PFSK-1 (cell line): ENCODE measurements around the gene ITK.

ENCODE experiments used
- FOXP2 ChIP-seq: optimal IDR thresholded peaks from 2 replicates; pipeline ENCODE3; 2011; ENCODE audit warnings: borderline replicate concordance, control low read depth, inconsistent platforms; ENCODE audit not compliant: insufficient read depth; ENCODE audit errors: extremely low read length, extremely low read depth
- POLR2AphosphoS5 ChIP-seq: IDR thresholded peaks from 2 replicates; pipeline ENCODE4 v1.6.1; 2012; ENCODE audit warnings: low read depth, mild to moderate bottlenecking, control low read depth, low read length, moderate library complexity
- REST ChIP-seq, 2 experiments: IDR thresholded peaks; 2 replicates each; pipeline versions ENCODE4 v1.6.1 to v1.8.0; 2011 to 2012; ENCODE audit warnings: low read depth in 2 of 2, low read length in 2 of 2, control low read depth in 1 of 2, inconsistent platforms in 1 of 2, mild to moderate bottlenecking in 1 of 2, moderate library complexity in 1 of 2; ENCODE audit not compliant: insufficient read depth in 1 of 2
- SIN3A ChIP-seq: IDR thresholded peaks from 2 replicates; pipeline ENCODE4 v1.6.1; 2012; ENCODE audit warnings: mild to moderate bottlenecking, low read length, moderate library complexity, borderline replicate concordance; ENCODE audit not compliant: insufficient read depth
- TAF1 ChIP-seq: IDR thresholded peaks from 2 replicates; pipeline ENCODE4 v1.6.1; 2012; ENCODE audit warnings: low read length, control low read depth, borderline replicate concordance; ENCODE audit not compliant: insufficient read depth

Gene ITK

GRCh38 chr5:157247267-157247666, 66.6 kb downstream of the ITK start:
- TF ChIP-seq TAF1 (no peak), REST (IDR thresholded peaks at IDR 0.05; ENCODE audit: insufficient read depth in 1 of 2, low read depth in 2 of 2, low read length in 2 of 2) (no peak), FOXP2 (no peak), POLR2AphosphoS5 (no peak), SIN3A (no peak)

DNA sequence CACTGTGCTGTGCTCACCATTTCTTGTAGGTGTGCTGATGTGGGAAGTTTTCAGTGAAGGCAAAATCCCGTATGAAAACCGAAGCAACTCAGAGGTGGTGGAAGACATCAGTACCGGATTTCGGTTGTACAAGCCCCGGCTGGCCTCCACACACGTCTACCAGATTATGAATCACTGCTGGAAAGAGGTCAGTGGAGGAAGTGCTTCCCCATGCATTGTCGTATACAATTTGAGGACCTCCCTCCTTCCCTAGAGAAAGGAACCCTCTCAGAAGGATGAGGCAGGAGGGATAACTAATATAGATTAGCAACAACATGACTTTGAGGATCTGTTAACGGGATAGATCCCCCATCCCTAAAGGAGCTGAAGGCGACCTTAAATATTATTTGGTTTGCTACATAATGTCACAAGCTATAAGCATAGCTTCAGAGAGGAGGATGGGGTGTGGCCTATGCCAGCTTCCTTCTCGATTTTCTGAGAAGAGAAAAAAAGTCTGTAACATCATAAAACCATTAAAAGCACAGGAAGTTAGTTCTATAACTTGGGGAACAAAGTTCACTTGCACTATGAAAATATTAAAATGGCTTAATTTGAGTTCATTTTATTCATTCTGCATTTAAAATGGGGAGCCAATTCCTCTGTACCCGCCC, 68.3 kb downstream of the ITK start:
- no peak for TF ChIP-seq POLR2AphosphoS5
- no peak for TF ChIP-seq TAF1
- no peak for TF ChIP-seq FOXP2
- TF ChIP-seq SIN3A: no peak
- no peak for TF ChIP-seq REST (IDR thresholded peaks at IDR 0.05; ENCODE audit: insufficient read depth in 1 of 2, low read depth in 2 of 2, low read length in 2 of 2)

DNA sequence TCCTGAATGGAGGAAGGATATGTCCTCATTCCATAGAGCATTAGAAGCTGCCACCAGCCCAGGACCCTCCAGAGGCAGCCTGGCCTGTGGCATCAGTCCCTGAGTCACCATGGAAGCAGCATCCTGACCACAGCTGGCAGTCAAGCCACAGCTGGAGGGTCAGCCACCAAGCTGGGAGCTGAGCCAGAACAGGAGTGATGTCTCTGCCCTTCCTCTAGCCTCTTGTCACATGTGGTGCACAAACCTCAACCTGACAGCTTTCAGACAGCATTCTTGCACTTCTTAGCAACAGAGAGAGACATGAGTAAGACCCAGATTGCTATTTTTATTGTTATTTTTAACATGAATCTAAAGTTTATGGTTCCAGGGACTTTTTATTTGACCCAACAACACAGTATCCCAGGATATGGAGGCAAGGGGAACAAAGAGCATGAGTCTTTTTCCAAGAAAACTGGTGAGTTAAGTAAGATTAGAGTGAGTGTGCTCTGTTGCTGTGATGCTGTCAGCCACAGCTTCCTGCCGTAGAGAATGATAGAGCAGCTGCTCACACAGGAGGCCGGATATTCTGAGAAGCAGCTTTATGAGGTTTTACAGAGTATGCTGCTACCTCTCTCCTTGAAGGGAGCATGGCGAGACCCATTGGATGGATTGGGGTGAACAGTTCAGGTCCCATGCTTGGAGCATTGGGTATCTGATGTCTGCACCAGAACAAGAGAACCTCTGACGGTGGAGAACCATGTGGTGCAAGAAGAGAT, 72.2 kb downstream of the ITK start:
- no peak for TF ChIP-seq SIN3A
- no peak for TF ChIP-seq REST (IDR thresholded peaks at IDR 0.05; ENCODE audit: insufficient read depth in 1 of 2, low read depth in 2 of 2, low read length in 2 of 2)
- TF ChIP-seq FOXP2: no peak
- TF ChIP-seq POLR2AphosphoS5: no peak
- no peak for TF ChIP-seq TAF1

GRCh38 chr5:157253547-157253946, 72.9 kb downstream of the ITK start:
- TF ChIP-seq SIN3A: no peak
- no peak for TF ChIP-seq FOXP2
- no peak for TF ChIP-seq REST (IDR thresholded peaks at IDR 0.05; ENCODE audit: insufficient read depth in 1 of 2, low read depth in 2 of 2, low read length in 2 of 2)
- TF ChIP-seq TAF1: no peak
- TF ChIP-seq POLR2AphosphoS5: no peak
